Subcutaneous abdominal adipose tissue (tissue), 5 donors: ENCODE measurements around the gene TEX36.
"Not testable (repeated sequence)": the region's sequence is repeated elsewhere in the genome, so short reads cannot be mapped to it uniquely, and the experiment has no call there.

Source experiments
- H3K27ac ChIP-seq: one replicate; pipeline ENCODE4 v1.7.0; 2013; ENCODE audit warnings: low read depth, mild to moderate bottlenecking, inconsistent platforms, low read length, moderate library complexity
- H3K27me3 ChIP-seq, 5 donors: one replicate each; pipeline ENCODE4 v1.7.0; 2013; ENCODE audit warnings: low read length in 5 of 5, inconsistent platforms in 1 of 5; ENCODE audit not compliant: control insufficient read depth in 5 of 5, insufficient read depth in 4 of 5
- H3K36me3 ChIP-seq, 5 donors: one replicate each; pipeline ENCODE4 v1.7.0; 2013; ENCODE audit warnings: low read length in 5 of 5; ENCODE audit not compliant: control insufficient read depth in 5 of 5, insufficient read depth in 5 of 5
- H3K4me1 ChIP-seq, 5 donors: one replicate each; pipeline ENCODE4 v1.7.0; 2013; ENCODE audit warnings: low read length in 5 of 5, mild to moderate bottlenecking in 3 of 5, moderate library complexity in 1 of 5; ENCODE audit not compliant: control insufficient read depth in 5 of 5, insufficient read depth in 5 of 5
- H3K4me3 ChIP-seq, 5 donors: one replicate each; pipeline ENCODE4 v1.7.0; 2013; ENCODE audit warnings: low read length in 5 of 5, low read depth in 1 of 5
- H3K9ac ChIP-seq, 5 donors: one replicate each; pipeline ENCODE4 v1.7.0; 2013; ENCODE audit warnings: low read length in 5 of 5, mild to moderate bottlenecking in 4 of 5, moderate library complexity in 3 of 5
- H3K9me3 ChIP-seq, 5 donors: one replicate each; pipeline ENCODE4 v1.7.0; 2013; ENCODE audit warnings: low read length in 5 of 5; ENCODE audit not compliant: control insufficient read depth in 5 of 5
- donor health status: healthy.
- donor health status: healthy.
- donor health status: healthy.
- donor health status: healthy.
- donor health status: healthy.

TEX36 gene

GRCh38 chr10:125662584-125662983 lies 20.4 kb downstream of the TEX36 start:
- no peak overlapping the region for H3K4me3 ChIP-seq
- peaks cover 0 to 11% (median 7%) of the 10 kb centered on the region in 5 donors for H3K4me1 ChIP-seq
- H3K9ac ChIP-seq: no peak overlapping the region
- no peaks in the 10 kb centered on the region for H3K27me3 ChIP-seq
- H3K9me3 ChIP-seq: peaks cover 0 to 7% (median 0%) of the 10 kb centered on the region in 5 donors
- H3K36me3 ChIP-seq: no peaks in the 10 kb centered on the region
- no peak overlapping the region for H3K27ac ChIP-seq

- Histone ChIP-seq H3K27me3 (no peaks in the 10 kb centered on the region), H3K9me3 (peaks cover 0 to 7% (median 0%) of the 10 kb centered on the region in 5 donors), H3K9ac (no peak overlapping the region), H3K36me3 (no peaks in the 10 kb centered on the region), H3K27ac (no peak overlapping the region), H3K4me3 (no peak overlapping the region), H3K4me1 (peaks cover 0 to 16% (median 10%) of the 10 kb centered on the region in 5 donors)
These were observed 20.9 kb downstream of the TEX36 start for GRCh38 chr10:125661941-125662515.

DNA sequence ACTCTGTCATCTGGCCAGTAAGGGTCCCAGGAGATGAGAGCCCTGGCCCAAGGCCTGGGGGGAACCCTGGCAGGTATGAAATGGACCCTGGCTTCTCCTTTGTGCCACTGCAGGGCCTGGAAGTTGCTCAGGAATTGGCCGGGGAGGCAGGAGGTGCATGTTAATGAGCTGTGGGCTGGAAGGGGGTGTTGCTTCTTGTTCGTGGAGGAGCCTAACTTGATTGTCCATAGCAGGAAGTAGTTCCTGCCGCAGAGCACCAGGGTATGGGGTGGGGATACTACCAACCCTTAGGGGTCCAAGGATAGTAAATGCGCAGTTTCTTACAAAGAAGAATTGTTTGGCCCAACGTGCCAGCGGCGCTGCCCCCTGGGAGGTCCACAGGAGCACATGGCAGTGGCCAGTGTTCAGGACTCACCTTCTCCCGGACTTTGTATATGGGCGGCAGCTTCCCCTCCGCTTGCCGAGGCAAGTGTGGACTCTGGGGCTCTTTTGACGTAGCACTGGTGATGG lies 21.5 kb downstream of the TEX36 start:
- Histone ChIP-seq H3K9ac (no peak overlapping the region), H3K36me3 (no peaks in the 10 kb centered on the region), H3K27me3 (no peaks in the 10 kb centered on the region), H3K9me3 (peaks cover 0 to 5% (median 0%) of the 10 kb centered on the region in 5 donors), H3K4me3 (no peak overlapping the region), H3K27ac (no peak overlapping the region), H3K4me1 (peaks cover 0 to 21% (median 10%) of the 10 kb centered on the region in 5 donors)

DNA sequence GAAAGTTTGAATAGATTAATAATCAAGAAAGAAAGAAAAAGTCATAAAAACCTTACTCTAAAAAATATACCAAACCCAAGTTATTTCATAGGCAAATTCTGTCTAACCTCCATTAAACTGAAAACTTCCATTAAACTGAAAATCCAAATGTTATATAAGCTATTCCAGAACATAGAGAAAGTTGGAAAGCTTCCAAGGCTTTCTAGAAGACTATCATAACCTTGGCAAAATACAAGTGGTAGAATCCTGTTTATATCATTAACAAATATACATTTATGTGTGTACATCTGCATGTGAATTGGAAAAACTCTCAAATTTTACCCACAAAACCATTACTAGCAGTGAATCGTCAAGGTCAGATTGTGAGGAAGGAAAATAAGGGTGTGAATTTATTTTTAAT lies 23.9 kb downstream of the TEX36 start:
- no peaks in the 10 kb centered on the region for H3K27me3 ChIP-seq
- H3K36me3 ChIP-seq: no peaks in the 10 kb centered on the region
- H3K9me3 ChIP-seq: no peaks in the 10 kb centered on the region
- H3K27ac ChIP-seq: no peak overlapping the region
- peaks cover 0 to 33% (median 13%) of the 10 kb centered on the region in 5 donors for H3K4me1 ChIP-seq
- H3K4me3 ChIP-seq: no peak overlapping the region
- no peak overlapping the region for H3K9ac ChIP-seq

GRCh38 chr10:125656523-125656922 lies 26.4 kb downstream of the TEX36 start:
- no peak overlapping the region for H3K4me3 ChIP-seq
- no peak overlapping the region for H3K9ac ChIP-seq
- H3K27me3 ChIP-seq: no peaks in the 10 kb centered on the region
- peaks cover 0 to 25% (median 7%) of the 10 kb centered on the region in 5 donors for H3K4me1 ChIP-seq
- no peaks in the 10 kb centered on the region for H3K9me3 ChIP-seq
- H3K27ac ChIP-seq: no peak overlapping the region
- no peaks in the 10 kb centered on the region for H3K36me3 ChIP-seq

DNA sequence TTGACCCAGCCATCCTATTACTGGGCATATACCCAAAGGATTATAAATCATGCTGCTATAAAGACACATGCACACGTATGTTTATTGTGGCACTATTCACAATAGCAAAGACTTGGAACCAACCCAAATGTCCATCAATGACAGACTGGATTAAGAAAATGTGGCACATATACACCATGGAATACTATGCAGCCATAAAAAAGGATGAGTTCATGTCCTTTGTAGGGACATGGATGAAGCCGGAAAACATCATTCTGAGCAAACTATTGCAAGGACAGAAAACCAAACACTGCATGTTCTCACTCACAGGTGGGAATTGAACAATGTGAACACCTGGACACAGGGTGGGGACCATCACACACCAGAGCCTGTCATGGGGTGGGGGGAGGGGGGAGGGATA lies 29.9 kb downstream of the TEX36 start:
- peaks cover 0 to 23% (median 6%) of the 10 kb centered on the region in 5 donors for H3K4me1 ChIP-seq

DNA sequence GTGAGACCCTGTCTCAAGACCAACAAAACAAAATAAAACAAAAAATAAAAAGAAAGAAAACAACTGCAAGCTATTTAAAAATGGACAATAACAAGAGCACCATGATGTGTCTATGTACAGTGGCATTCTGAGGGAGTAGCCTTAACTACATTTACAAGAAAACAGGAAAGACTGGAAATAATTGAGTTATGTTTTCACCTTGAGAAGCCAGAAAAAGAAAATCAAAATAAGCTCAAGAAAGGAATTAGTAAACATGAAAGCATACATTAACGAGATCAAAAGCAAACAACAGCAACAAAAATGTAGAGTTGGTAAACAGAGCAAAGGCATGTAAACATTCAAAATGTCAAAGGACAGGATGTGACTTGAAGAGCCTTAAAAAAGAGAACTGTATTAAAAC lies 36.7 kb downstream of the TEX36 start:
- Histone ChIP-seq H3K27ac (no peak overlapping the region), H3K9me3 (peaks cover 0 to 8% (median 0%) of the 10 kb centered on the region in 5 donors), H3K9ac (no peak overlapping the region), H3K36me3 (no peaks in the 10 kb centered on the region), H3K27me3 (no peaks in the 10 kb centered on the region), H3K4me1 (no peaks in the 10 kb centered on the region), H3K4me3 (no peak overlapping the region)

More for the DNA sequence above, 29.9 kb downstream of the TEX36 start:
- not testable (repeated sequence) for H3K27ac ChIP-seq, H3K9me3 ChIP-seq, H3K9ac ChIP-seq, H3K27me3 ChIP-seq, H3K4me3 ChIP-seq, H3K36me3 ChIP-seq

GRCh38 chr10:125641398-125641797 lies 41.6 kb downstream of the TEX36 start:
- Histone ChIP-seq H3K27me3 (no peaks in the 10 kb centered on the region), H3K27ac (no peak overlapping the region), H3K4me3 (no peak overlapping the region), H3K9ac (no peak overlapping the region), H3K36me3 (no peaks in the 10 kb centered on the region), H3K9me3 (no peaks in the 10 kb centered on the region), H3K4me1 (no peaks in the 10 kb centered on the region)

GRCh38 chr10:125640653-125641052 lies 42.3 kb downstream of the TEX36 start:
- Histone ChIP-seq H3K4me1 (no peaks in the 10 kb centered on the region), H3K9me3 (no peaks in the 10 kb centered on the region), H3K9ac (no peak overlapping the region), H3K27me3 (no peaks in the 10 kb centered on the region), H3K36me3 (no peaks in the 10 kb centered on the region), H3K27ac (no peak overlapping the region), H3K4me3 (no peak overlapping the region)

DNA sequence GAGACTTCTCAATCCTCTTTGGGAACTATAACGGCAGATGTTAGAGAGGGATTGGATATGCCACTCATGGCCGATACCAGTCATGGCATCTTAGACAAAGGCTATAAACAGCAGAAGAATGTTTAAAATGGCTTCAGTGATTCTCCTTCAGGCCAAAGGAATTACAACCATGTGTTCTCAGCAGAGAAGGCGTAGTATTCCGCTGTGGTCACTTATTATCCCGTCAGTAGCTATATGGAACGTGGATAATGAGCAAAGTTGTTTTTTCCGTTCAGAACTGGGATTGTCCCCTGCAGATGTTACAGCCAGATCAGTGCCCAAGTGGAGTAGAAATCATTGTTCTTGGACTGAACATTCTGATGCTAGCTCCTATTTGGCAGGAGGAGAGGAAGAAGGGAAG lies 43.1 kb downstream of the TEX36 start:
- Histone ChIP-seq H3K4me3 (no peak overlapping the region), H3K9me3 (no peaks in the 10 kb centered on the region), H3K9ac (no peak overlapping the region), H3K36me3 (no peaks in the 10 kb centered on the region), H3K4me1 (no peaks in the 10 kb centered on the region), H3K27ac (no peak overlapping the region), H3K27me3 (no peaks in the 10 kb centered on the region)
